HG03135 (cell line): Measurements from ENCODE around the gene SDSL.

Experiments
- ATAC-seq: cut with Tn5 transposase; IDR thresholded peaks from one replicate; pipeline ENCODE4 v1.9.1; 2021; ENCODE audit warnings: mild to moderate bottlenecking, moderate library complexity; ENCODE audit not compliant: unreplicated experiment

The SDSL gene

DNA sequence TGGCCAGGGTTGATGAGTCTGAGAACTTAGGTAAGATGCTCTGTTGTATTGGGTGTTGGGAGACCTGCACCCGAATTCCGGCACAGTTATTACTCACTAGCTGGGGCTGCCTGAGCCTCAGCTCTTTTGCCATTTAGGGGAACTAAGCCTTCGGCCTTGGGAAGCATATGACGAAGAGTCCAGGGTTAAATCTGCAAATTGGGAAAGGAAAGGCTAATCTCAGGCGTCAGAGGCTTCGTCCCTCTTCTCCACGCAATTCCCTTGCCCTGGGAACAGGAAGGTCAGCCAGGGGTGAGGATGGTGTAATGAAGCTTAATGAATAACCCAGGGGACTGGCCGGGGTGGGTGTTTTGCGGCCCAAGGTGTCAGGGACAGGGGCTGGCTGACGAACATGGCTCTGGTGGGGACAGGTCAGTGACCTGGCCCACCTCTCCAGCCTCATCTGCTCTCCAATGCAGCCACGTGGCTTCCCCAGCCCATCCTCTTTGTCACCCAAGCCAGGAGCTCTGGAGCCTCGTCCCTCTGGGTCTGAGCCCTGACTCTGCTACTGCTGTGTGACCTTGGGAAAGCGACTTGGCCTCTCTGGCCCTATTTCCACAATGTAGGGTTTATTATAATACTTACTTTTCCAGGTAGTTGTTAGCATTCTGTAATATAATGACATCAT, 3.8 kb upstream of the SDSL start:
- no peak for ATAC-seq

DNA sequence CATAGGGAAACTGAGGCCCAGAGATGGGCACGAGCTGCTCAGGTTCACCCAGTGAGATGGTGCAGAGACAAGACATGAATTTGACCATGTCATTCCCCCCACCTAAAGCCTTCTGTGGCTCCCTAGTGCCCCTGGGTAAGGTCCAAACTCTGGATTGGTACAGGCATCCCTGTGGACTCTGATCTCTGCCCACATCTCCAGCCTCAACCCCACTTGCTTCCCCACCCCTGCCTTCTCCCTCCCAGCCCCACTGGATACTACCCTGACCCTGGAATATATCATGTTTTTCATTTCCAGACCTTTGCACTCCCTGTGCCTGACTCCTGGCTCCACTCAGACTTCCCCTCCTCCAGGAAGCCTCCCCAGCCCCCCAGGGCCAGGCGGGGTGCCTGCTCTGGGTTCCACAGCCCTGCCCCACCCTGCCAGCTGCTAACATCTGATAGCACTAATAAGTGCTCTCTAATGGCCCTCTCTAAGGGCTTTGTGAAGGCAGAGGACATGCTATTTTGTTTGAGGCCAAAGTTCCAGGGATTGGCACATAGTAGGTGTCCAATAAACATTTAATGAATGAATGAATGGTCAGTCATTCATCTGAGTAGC, 1.1 kb upstream of the SDSL start:
- ATAC-seq: no peak

DNA sequence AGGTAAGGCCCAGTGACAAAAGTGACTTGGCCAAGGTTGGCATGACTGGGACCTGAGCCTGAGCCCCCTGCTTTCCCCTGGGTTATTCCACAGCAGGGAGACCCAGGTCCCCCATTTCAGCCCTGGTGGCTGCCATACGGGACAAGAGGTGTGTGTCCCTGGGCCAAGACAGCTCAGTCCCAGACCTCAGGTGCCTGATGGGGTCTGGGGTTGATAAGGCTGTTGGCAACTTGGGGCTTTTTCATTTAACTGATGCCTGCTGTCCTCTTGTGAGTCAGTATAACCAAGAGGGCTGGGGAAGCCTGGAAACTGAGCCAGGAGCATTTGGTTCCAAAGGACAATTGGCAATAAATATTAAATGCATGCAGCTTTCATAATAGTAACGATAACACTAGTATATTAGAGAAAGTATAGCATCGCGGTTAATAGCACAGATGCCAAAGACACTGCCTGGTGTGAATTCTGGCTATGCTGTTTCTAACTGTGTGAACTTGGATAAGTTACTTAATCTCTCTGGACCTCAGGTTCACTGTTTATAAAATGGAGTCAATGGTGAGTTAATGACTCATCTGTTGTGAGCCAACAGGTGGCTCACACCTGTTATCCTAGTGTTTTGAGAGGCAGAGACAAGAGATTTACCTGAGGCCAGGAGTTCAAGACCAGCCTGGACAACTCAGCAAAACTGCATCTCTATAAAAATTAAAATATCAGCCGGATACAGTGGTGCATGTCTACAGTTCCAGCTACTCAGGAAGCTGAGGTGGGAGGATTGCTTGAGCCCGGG, 898 bp downstream of the SDSL start:
- no peak for ATAC-seq

DNA sequence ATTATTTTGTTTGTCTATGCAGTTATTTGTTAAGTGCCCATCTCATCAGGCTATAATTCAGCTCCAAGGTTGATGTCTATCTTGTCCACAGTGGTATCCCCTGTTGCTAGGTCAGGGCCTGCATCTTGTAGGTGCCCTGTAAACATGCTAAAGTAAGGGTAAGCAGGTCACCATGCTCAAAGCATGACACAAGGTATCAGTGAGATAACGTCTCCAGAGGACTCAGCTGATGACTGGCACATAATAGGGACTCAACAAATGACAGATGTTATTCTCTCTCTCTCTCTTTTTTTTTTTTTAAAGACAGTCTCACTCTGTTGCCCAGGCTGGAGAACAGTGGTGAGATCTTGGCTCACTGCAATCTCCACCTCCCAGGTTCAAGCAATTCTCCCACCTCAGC, 2.3 kb downstream of the SDSL start:
- ATAC-seq: no peak

DNA sequence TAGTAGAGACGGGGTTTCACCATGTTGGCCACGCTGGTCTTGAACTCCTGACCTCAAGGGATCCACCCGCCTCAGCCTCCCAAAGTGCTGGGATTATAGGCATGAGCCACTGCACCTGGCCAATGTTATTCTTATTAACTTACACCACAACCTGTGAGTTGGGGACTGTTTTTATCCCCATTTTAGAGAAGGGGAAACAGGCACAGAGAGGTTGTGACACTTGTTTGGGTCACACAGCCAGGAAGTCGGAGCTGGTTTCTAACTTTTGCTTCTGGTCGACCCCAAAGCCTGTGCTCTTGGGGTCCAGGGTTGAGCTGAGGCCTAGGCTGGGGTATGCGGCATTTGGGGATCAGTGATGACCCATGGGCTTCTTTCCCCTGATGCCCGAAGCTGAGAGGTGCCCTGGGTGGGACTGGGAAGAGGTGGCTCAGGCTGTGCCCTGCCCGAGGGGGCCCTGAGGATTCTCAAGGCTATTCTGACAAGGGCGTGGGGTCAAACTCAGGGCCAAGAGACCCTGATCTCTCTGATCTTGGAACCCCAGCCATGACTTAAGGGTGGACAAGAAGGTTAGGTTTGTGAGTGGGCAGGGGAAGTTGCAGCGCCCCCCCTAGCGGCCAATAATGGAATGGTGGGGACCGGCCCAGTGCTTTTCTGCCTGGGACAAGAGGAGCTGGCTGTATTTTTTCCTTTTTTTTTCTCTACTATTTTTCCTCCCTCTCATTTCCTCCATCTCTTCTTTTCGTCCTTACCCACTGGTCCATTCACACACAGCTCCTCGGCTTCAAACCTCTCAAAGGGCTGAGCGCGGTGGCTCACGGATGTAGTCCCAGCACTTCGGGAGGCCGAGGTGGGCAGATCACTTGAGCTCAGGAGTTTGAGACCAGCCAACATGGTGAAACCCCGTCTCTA, 3.0 kb downstream of the SDSL start:
- ATAC-seq: no peak

DNA sequence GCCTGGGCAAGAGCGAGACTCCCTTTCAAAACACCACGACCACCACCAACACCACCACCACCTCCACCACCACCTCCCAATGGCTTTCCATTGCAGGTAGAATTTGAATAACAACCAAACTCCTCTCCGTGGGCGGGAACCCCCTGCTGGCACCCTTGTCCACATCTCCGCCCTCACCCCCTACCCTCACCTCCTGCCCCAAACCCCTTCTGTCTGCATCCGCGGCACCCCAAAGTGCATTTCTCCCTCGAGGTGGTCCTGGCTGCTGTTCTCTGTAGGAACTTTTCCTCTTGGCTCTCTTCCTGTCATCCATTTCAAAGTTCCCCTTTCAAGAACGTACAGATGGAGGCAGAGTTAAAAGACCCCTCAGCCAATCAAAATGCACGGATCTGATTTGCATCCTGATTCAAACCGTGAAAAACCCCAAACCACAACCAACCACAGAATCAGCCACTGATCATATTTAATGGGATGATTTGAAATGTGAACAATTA, 3.8 kb downstream of the SDSL start:
- ATAC-seq: no peak

DNA sequence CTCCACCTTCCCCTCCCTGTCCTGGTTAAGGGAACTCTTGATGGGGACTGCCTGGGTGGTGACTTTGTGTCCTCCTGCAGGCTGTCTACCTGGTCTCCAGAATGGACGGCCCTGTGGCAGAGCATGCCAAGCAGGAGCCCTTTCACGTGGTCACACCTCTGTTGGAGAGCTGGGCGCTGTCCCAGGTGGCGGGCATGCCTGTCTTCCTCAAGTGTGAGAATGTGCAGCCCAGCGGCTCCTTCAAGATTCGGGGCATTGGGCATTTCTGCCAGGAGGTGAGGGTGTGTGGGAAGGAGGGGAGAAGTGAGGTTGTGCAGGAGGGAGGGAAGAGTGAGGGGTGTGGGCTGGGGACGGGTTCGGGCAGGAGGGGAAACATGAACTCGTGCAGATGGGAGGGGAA, 5.7 kb downstream of the SDSL start:
- no peak for ATAC-seq

DNA sequence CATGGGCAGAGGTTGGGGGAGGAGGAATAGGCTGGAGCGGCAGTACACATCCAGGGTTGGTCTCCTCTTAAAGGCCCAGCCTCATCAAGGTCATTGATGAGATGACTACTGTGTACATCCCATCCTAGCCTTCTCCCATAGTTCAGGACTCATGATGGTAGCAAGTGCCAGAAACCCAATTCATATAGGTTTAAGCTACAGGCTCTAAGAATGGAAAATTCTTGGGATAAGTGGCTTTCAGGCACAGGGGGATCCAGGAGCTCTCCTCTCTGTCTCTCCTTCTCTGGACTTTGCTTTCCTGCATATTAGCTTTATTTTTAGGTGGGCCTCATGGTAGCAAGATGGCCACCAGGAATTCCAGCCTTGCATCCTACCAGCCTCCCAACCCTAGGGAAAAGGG, 6.3 kb downstream of the SDSL start:
- ATAC-seq: no peak

DNA sequence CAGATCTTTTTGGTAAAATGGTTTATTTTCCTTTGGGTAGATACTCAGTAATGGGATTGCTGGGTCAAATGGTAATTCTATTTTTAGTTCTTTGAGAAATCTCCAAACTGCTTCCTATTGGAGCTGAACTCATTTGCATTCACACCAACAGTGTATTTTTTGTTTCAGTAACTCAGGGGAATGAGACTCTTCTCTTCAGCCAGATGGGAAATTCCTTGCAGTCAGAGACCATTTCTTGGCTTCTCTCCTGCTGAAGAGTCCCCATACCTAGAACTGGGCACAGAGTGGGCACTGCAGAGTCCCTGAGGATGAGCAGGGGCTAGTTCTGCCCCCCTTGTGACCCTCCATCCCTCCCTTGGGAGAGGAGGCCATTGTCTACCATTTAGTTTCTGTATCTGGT, 10.8 kb downstream of the SDSL start:
- ATAC-seq: no peak

DNA sequence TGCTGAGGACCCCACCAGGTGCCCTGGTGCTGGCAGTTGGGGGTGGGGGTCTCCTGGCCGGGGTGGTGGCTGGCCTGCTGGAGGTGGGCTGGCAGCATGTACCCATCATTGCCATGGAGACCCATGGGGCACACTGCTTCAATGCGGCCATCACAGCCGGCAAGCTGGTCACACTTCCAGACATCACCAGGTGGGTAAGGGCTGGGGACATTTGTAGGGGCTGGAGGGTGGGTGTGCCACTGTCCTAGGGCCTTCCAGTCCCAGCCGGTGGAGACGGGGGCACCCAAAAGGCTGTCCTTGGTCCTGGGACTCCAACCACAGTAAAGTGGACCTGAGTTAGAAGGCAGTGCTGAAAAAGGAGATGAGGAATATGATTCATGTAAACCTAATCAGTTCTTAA, 13.2 kb downstream of the SDSL start:
- no peak for ATAC-seq

DNA sequence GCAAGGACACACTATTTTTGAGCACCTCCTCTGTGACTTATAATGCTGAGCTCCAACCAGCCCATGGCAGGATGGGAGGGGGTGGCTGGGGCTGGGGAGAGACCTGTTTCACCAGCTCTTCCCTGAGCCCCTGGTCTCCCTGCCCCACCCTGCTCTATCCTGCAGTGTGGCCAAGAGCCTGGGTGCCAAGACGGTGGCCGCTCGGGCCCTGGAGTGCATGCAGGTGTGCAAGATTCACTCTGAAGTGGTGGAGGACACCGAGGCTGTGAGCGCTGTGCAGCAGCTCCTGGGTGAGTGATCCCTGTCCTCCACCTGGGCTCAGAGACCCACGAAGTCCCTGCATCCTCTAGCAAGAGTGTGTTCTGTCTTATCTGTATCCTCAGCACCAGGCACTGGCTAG, 14.4 kb downstream of the SDSL start:
- no peak for ATAC-seq

DNA sequence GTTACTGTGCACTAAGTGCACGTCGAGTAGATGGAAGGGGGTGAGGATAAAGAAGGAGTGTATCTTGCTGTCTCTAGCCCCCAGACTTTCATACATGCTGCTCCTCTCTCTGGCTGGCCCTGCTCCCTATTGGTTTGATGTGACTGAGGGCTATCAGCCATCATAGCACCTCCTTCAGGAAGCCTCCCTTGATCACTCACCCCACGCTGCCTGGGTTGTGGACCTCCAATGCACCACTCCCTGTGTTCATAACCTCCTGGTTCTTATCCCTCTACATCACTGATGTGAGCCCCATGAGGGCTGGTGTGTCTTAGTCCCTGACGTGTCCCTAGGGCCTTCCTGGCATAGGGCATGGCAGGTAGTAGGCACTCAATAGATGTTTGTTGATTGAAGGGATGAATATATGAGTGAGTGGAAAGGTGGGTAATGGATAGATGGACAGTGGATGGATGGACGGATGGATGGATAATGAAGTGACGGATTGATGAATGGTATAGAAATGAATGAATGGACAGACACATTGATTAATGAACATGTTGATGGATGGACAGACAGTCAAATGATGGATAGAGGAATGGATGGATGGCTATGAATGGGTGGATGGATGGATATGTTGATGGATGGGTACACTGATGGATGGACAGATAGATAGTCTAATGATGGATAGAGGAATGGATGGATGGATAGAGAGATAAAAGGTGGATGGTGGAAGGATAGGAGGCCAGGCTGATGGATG, 15.0 kb downstream of the SDSL start:
- ATAC-seq: no peak

DNA sequence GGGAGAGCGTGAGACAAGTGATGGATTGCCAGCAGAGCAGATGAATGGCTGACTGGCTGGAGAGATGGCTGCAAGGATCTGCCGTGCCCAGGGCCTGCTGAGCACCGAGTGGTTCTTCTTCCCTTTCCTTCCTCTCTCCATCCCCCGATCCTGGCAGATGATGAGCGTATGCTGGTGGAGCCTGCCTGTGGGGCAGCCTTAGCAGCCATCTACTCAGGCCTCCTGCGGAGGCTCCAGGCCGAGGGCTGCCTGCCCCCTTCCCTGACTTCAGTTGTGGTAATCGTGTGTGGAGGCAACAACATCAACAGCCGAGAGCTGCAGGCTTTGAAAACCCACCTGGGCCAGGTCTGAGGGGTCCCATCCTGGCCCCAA, 15.5 kb downstream of the SDSL start:
- no peak for ATAC-seq

DNA sequence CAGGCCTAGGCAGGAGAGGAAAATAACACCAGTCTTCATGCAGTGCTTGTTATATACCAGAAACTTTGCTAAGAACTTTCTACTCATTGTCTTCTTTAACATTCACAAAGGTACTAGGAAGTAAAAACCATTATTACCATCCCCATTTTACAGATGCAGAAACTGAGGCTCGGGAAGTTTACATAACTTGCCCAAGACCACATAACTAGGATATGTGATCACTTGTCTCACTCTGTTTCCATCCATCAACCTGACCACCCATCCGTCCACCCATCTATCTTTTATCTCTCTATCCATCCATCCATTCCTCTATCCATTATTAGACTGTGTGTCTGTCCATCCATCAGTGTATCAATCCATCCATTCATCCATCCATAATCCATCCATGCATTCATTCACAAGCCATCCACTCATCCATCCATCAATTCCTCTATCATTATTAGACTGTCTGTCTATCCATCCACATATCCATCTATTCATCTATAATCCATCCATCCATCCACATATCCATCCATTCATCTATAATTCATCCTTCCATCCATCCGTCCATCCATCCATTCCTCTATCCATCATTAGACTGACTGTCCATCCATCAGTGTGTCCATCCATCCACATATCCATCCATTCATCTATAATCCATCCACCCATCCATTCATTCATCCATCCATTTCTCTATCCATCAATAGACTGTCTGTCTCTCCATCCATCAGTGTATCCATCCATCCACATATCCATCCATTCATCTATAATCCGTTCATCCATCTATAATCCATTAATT, 16.5 kb downstream of the SDSL start:
- no peak for ATAC-seq

DNA sequence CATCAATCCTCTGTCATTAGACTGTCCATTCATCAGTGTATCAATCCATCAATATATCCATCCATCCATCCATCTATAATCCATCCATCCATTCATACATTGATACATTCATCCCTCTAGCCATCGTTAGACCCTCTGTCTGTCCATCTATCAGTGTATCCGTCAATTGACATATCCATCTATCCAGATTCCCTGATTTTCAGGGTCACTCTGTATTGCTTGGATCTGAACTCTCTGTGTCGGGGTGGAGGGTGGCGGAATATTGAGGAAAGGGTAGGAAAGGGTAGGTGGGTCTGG, 17.1 kb downstream of the SDSL start:
- no peak for ATAC-seq

DNA sequence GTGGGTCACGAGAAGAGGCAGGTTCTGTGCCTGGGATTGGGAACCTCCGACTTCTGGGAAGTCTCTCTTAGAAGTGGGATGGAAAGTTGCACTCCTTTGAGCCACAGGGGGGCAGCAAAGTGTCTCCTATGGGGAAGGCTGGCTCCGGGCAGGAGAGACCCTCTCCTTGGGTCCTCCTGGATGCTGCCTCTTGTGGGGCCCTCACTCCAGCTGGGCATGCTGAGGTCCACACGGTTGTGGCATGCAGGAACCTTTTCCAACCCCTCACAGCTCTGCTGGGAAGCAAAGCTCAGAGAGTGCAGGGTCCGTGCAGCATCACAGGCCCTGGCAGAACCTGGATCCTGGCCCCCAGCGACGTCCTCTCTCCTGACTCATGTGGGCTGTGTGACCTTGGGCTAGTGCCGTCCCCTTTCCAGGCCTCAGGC, 17.4 kb downstream of the SDSL start:
- no peak for ATAC-seq

DNA sequence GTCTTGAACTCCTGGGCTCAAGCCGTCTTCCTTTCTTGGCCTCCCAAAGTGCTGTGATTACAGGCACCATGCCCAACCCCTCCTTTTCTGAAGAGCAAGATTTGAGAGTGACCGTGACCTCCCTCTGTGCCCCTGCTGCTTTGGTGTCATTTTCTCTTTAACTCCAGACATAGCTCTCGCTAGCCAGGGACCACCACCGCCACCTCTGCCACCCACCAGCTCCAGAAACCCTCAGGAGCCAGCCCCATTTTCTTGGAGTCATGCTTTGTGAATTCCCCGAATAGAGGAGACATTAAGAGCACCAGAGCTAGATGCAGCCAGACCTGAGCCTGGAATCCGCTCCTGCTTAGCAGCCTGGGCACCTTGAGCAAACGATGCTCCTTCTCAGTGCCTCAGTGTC, 18.2 kb downstream of the SDSL start:
- ATAC-seq: no peak

DNA sequence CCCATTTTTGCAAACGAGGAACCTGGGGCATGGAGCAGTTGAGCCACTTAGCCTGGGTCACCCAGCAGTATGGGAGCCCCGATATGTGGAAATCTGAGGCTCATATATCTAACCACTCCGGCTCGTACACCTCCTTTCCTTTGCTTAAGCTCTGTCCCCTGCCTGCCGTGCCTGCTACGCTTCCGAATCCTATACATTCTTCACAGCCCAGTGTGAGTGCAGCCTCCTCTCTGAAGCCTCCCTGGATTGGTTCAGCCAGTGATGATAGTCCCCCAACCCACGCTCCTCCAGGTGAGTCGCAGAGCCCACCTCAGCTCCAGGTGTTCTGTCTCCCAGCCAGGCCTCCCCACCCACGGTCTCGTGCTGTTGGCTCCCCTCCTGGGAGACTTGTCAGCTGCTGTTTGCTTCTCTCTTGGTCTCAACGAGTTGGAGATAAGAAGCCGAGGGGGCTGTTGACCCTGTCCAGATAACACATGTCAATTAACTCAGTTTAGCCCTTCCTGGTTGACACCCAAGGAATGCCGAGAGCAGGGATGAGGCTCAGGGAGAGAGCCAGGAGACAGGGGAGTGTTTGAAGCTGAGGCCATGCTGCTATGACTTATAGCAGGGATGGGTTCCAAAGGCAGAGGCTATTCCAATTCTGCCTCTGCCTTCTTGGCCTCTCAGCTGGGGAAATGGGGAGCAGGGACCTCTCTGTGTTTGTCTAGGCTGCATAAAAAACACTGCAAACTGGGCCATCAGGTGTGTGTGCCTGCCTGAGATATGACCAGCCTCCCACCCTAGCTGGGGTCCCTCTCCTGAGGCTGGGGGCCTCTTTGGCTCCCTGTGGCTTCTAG, 19.0 kb downstream of the SDSL start:
- no peak for ATAC-seq

DNA sequence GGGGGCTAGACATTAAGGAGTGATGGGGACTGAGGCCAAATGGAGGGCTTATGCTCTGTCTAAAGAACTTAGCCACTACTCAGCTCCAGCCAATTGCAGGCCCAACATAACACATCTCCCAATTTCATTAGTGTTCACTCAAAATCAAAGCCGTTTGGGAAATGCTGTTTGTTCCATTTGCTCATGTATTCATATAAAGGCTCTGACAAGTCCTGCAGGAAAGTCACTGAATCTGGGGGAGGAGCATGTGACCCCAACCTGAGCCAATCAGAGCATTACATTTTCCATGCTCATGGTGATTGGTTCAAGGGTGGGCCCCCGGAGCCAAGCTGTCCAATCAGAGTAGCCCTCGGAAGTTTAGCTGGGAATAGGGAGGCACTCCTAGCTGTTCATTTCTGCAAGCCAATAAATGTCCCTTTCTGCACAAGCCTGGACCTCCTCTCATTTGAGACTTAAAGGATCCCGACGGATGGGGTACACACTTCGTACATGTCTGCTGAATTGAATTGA, 20.9 kb downstream of the SDSL start:
- ATAC-seq: no peak
